ENCODE data around the gene ABCA2. TPM values are rescaled to one million over a fixed set of nuclear protein-coding genes. Genes with fewer than 3 reads are reported as not detected.

ABCA2 gene
- total and polyA plus RNA-seq, 4 donors = 13.4 to 39.0 (median 16.5) TPM

GRCh38 chr9:136978865-136979544, 49.0 kb downstream of the ABCA2 start:
- 59 to 60% methylated on average over 28 to 41 of the region's 41 CpGs for WGBS, 2 donors
- peaks cover 0 to 5% (median 0%) of the 10 kb centered on the region in 4 donors for H3K9me3 ChIP-seq (ENCODE audit: control insufficient read depth in 4 of 4, insufficient read depth in 3 of 4, low read length in 3 of 4)
- H3K4me3 ChIP-seq = no peak overlapping the region
- no peak overlapping the region for H3K9ac ChIP-seq (ENCODE audit: insufficient read depth in 1 of 2, low read length in 2 of 2)
- DNase-seq (no peak), ATAC-seq (ENCODE audit: insufficient read depth, low FRiP score) (no peak)
- peaks cover 0 to 29% (median 11%) of the 10 kb centered on the region in 5 donors for H3K4me1 ChIP-seq (ENCODE audit: control insufficient read depth in 5 of 5, insufficient read depth in 5 of 5, low read length in 5 of 5)
- peak overlapping the region in 1 of 2 donors; percentile 37 for H3K27ac ChIP-seq (ENCODE audit: low read depth in 1 of 2, low read length in 1 of 2)
- H3K36me3 ChIP-seq (ENCODE audit: control insufficient read depth in 4 of 4, insufficient read depth in 4 of 4, low read length in 4 of 4) = no peaks in the 10 kb centered on the region
- TF ChIP-seq CTCF (IDR thresholded peaks at IDR 0.05; ENCODE audit: control extremely low read depth, extremely low read depth) = no peak
- H3K27me3 ChIP-seq (ENCODE audit: control insufficient read depth in 3 of 3, insufficient read depth in 3 of 3, low read length in 2 of 3) = peaks cover 4 to 6% (median 4%) of the 10 kb centered on the region in 3 donors

- peak; percentile 74 to 87 (median 85) for DNase-seq
- Histone ChIP-seq H3K9me3 (ENCODE audit: control insufficient read depth in 4 of 4, insufficient read depth in 3 of 4, low read length in 3 of 4) (peaks cover 0 to 3% (median 0%) of the 10 kb centered on the region in 4 donors), H3K4me3 (peak overlapping the region; percentile 31), H3K27ac (ENCODE audit: low read depth in 1 of 2, low read length in 1 of 2) (peak overlapping the region; percentile 52 to 82), H3K36me3 (ENCODE audit: control insufficient read depth in 4 of 4, insufficient read depth in 4 of 4, low read length in 4 of 4) (no peaks in the 10 kb centered on the region), H3K27me3 (ENCODE audit: control insufficient read depth in 3 of 3, insufficient read depth in 3 of 3, low read length in 2 of 3) (no peaks in the 10 kb centered on the region), H3K9ac (ENCODE audit: insufficient read depth in 1 of 2, low read length in 2 of 2) (no peak overlapping the region), H3K4me1 (ENCODE audit: control insufficient read depth in 5 of 5, insufficient read depth in 5 of 5, low read length in 5 of 5) (peaks cover 0 to 29% (median 11%) of the 10 kb centered on the region in 5 donors)
- no peak for TF ChIP-seq CTCF (IDR thresholded peaks at IDR 0.05; ENCODE audit: control extremely low read depth, extremely low read depth)
- ATAC-seq (ENCODE audit: insufficient read depth, low FRiP score) = peak; percentile 60
- 1 to 4% methylated on average over 57 to 78 of the region's 78 CpGs for WGBS, 2 donors
These were observed 49.8 kb downstream of the ABCA2 start for GRCh38 chr9:136978073-136978864.

GRCh38 chr9:136977649-136978072, 50.4 kb downstream of the ABCA2 start:
- Histone ChIP-seq H3K27me3 (ENCODE audit: control insufficient read depth in 3 of 3, insufficient read depth in 3 of 3, low read length in 2 of 3) (no peaks in the 10 kb centered on the region), H3K4me3 (peak overlapping the region; percentile 31), H3K36me3 (ENCODE audit: control insufficient read depth in 4 of 4, insufficient read depth in 4 of 4, low read length in 4 of 4) (no peaks in the 10 kb centered on the region), H3K4me1 (ENCODE audit: control insufficient read depth in 5 of 5, insufficient read depth in 5 of 5, low read length in 5 of 5) (peaks cover 0 to 29% (median 11%) of the 10 kb centered on the region in 5 donors), H3K9ac (ENCODE audit: insufficient read depth in 1 of 2, low read length in 2 of 2) (no peak overlapping the region), H3K27ac (ENCODE audit: low read depth in 1 of 2, low read length in 1 of 2) (peak overlapping the region; percentile 52 to 82), H3K9me3 (ENCODE audit: control insufficient read depth in 4 of 4, insufficient read depth in 3 of 4, low read length in 3 of 4) (peaks cover 0 to 3% (median 0%) of the 10 kb centered on the region in 4 donors)
- no peak for TF ChIP-seq CTCF (IDR thresholded peaks at IDR 0.05; ENCODE audit: control extremely low read depth, extremely low read depth)
- ATAC-seq (ENCODE audit: insufficient read depth, low FRiP score) (no peak), DNase-seq (no peak)
- 26 to 32% methylated on average over 27 to 33 of the region's 33 CpGs for WGBS, 2 donors
